HG03196 (cell line): ENCODE data around the gene VENTX.

Experiments
- ATAC-seq: cut with Tn5 transposase; IDR thresholded peaks from one replicate; pipeline ENCODE4 v1.9.1; 2021; ENCODE audit not compliant: unreplicated experiment

VENTX gene

DNA sequence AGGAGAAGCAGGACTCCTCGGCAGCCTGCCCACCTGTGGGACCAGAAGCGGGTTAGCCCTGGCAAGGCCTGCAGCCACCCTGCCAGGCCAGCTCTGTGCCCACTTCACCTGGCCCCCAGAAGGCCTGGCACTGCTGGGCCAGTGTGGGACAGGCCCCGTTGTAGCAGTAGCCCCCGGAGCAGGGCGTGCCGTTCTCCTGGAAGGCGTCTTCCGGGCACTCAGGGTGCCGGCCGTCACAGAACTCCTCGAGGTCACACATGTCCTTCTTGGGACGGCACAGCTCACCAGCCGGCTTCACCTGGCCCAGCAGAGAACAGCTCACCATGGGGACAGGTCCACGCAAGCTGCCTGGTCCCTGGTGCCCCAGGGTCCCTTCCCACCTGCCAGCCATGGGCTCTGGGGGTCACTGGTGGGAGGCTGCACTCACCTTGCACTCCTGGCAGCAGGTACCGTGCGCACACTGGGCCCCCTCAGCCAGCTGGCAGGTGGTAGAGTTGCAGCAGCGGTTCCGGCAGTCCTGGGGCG lies 33.2 kb downstream of the VENTX start:
- ATAC-seq = no peak

DNA sequence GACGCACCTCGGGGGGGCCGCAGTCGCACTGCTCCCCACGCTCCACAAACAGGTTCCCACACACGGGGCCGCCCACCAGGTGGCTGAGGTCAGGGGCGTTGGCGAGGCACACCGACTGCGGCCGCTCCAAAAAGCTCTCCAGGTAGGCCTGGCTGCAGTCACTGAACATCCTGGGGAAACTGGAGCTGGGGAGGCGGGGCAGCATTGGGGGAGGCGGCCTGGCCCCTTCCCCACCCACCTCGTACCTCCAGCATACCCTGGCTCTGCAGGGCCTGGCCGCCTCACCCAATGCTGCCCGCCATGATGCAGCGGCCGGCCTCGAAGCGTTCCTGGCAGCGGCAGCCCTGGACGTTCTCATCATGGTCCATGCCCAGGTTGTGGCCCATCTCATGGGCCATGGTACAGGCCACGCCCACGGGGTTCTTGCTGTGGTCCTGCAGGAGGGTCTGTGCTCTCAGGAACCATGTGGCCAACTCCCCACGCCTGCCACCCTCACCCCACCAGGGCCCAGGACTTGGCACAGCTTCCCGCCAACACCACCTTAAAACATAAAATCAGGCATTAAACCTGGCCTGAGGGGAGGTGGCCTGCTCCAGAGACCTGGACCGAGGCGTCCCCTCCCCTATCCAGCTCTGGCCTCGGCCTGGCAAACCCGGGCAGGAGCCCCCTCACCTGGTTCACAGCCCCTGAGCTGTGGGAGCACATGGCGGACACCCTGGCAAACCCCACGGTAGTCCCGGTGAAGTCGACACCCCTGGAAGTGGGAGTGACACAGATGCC lies 34.1 kb downstream of the VENTX start:
- ATAC-seq = no peak

DNA sequence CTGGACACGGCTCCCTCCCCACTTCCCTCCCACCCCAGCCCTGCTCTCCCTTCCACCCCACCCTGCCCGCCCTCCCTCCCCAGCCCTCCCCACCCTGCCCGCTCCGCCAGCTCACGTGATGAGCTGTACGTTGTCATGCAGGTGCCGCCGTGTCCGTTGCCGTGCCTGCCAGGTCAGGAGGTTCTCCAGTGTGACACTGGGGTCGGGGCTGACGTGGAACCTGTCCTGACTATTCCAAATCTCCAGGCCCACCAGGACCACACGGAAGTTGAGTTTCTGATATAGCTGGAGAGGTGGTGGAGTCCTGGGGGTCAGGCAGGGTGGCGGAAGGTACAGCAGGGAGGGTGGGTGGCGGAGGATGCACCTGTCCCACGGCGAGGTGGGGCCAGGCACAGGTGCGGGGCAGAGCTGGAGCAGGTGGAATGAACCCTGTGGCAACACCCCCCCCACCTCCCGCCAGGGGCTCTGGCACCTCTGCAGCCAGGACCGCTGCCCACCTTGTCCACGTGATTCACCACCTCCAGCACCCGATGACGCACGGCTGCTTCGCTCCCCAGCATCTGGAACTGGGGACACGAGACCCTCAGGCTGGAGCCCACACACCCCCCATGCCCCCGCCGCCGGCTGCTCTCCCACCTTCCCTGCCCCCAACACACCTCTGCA lies 34.8 kb downstream of the VENTX start:
- no peak for ATAC-seq

DNA sequence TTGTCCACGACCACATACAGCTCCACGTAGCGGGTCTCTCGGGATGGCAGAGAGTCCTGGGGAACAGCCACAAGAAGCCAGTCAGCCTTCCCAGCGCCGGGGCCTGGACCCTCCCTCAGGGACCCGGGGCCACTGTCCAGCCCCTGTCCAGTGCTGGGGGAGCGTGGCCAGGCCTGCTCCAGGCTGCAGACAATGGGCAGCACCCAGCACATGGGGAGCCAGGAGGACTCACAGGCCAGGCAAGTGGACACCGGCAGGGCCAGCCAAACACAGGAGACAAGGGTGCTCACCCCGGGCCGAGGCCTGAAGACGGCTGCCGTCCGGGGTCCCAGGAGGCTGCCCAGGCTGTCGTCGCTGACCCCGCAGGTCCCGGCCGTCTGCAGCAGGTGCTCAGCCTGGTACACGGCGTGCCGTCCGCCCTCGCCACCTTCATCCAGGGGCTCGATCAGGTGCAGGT lies 35.3 kb downstream of the VENTX start:
- no peak for ATAC-seq

DNA sequence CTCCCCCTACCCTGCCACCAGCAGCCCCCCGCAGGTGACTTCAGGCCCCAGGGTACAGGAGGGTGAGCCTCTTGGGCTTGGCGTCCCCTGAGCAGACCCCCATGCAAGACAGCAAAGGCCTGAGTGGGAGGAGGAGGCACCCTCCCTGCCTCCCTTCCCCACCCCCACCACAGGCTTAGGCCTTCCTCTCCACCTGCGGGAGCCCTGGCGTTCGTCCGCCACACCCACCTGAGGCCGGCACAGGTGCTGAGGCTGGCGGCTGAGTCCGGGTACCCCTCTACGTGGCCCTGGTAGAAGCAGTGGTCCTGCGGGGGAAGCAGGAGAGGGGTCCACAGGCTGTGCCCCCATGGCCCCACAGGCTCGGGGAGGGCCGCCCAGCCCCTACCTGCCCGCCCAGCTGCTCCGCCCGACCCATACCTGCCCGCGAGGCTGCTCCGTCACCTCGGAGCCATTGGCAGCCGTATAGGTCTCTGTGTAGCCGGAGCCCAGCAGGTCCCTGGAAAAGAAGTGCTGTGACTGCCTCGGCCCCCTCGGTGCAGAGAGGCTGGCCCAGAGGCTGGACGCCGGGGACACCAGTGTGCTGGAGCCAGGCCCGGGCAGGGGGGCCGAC lies 36.0 kb downstream of the VENTX start:
- no peak for ATAC-seq

DNA sequence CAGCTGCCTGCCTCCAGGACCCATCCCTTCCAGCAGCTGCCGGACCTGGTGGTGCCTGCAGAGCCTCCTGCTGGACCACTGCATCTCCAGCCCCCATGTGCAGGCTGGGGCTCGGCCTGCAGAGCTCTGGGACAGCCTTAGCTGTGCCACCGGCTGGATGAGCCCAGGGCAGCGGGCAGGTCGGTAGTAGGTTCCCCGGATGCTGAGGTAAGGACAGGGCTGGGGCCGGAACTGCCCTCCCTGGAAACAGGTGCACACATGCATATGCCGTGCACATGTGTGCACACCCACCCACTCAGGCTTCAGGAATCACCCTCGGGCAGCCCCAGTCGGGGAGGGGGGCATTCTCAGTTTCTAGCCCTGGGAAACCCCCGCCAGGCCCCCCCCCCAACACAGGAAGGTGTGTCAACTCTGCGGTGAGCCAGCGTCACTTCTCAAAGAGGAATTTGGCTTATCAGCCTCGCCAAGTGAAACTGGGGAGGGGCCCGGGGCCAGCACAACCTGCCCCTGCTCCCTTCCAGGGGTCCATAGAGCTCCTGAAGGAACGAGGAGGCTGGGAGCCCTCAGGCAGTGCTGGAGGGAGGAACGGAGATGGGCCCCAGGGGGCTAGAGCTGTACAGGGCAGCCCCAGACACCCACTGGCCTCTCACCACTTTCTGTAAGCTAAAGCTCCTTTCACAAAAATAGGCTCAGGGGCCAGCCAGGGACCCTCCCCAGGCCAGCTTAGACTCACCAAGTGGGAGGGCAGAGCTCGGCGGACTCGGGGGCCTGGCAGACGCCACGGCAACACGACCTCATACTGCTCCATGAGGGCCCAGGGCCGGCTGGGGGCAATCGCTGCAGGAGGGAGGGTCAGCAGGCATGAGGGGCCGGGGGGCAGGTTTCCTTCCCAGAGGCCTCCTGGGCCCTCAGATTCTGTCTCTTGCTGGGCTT lies 37.4 kb downstream of the VENTX start:
- peak; percentile 42 for ATAC-seq

DNA sequence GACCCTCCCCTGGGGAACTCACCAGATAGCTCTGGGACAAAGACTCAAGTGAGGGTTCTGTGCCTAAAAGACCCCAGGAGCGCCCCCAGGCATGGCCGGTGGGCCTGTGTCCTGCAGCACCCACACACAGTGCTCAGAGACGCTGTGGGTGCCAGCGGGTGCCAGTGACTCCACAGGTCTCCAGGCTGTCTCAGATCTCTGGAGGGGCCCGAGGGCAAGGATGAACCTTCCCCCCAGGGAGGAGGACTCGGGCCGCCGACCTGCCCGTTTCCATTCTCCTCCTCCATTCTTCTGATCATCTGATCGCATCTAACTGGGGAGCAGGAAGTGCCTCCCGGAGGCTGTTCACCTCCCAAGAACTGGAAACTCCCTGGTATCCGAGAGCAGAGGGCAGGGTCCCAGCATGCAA lies 38.0 kb downstream of the VENTX start:
- peak; percentile 35 for ATAC-seq

DNA sequence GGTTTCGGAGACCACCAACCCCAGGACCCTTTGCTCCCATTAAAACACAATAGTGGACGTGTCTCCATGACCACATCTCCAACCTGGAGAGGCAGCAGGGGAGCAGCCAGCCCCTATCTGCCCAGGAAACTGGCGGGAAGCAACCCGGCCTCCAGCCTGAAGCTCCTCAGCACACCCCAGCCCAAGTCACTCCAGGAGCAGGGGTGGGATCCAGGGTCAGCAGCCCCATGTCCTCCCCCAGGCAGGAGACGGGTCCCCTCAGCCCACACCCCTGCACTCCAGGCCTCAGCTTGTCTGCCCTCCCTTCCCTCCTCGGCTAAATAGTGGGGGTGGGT lies 38.4 kb downstream of the VENTX start:
- no peak for ATAC-seq

DNA sequence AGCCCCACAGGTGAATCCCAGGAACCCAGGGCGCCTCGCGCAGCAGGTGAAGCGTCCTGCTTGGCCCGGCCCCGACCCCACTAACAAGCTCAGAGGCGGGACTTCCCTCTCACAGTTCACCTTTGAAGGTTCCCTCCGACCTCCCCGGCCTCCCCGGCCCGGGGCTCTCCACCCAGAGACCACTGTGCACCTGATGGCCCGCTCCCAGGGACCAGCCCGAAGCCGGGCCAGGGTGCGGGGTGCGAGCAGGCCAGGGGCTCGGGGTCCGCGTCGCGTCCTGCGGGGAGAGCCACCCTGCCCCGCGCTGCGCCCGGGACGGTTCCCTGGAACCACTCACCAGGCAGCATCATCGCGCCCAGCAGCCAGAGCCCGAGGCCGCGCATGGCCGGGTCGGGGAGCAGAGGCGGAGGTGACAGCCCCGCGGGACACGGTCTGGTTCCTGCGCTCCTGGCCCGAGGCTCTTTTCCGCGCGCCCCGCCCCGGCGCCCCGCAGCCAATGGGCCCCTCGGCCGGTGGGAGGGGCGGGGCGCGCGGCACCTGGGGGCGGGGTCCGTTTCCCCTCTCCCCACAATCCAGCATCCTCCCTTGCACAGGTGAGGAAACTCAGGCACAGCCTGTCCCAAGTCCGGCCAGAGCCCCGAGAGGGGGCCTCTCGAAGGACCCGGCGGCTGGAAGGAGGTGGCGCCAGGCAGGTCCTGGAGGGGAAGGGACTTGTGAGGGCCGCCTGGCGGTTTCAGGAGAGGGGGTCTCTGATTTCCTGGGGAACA lies 39.0 kb downstream of the VENTX start, which contains the start of gene ADAM8:
TSS of gene ADAM8 (minus strand) at position 434 of the 767 bp plus-strand sequence. CDS start at position 383, 51 bp downstream.
- peak; percentile 30 for ATAC-seq

DNA sequence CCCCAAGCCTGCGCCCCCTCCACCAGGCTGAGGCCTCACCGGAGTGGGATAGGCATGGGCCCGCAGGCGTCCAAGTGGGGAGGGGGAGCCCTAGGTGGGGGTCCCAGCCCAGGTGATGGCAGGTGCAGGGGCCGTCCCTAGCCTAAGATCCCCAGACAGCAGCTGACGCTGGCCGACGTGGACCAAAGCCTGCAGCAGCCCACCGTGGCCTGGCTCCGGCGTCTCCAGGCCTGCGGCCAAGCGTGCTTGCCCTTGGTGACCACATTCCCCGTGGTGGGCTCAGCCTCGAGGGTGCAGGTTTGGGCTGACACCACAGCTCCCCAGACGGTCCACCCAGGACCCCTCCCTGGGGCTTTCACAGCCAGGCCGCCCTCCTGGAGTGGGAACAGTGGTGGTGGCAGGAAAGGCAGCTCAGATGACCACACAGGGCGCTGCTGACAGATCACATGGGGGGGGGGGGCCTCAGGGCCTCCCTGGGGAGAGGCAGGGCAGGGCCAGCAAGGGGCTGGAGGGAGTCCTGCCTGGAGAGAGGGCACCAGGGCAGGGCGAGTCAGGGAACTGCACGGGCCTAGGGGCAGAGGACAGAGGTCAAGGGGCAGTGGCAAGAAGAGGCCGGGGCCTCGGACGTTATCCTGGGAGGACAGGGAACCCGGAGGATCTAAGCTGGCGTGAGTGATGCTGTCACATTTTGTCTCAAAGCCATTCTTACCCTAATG lies 39.8 kb downstream of the VENTX start:
- no peak for ATAC-seq

DNA sequence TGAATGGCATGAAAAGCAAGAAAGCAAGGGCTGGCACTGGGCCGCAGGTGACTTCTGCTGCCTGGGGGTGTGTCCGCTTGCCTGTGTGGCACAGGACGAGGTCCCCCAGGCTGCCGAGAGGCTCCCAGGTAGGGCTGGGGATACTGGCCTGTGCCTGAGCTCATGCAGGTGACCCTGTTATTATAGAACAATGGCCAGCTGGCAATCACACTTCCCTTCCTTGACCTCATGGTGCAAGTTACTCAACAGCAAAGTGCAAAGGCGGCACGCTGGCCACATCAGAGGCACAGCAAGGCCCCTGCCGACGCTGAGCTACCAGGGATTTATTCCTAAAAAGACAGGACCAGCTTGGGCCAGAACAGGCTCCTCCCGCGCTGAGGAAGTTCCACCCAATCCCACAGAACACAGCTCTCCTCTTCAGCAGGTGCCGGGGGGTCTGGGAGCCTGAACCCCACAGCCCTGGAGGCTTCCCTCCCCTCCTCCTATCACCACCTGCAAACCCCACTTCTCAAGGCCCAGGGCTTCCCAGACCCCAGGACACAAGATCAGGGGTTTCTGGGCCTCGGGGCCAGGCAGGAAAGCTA lies 40.4 kb downstream of the VENTX start:
- no peak for ATAC-seq

DNA sequence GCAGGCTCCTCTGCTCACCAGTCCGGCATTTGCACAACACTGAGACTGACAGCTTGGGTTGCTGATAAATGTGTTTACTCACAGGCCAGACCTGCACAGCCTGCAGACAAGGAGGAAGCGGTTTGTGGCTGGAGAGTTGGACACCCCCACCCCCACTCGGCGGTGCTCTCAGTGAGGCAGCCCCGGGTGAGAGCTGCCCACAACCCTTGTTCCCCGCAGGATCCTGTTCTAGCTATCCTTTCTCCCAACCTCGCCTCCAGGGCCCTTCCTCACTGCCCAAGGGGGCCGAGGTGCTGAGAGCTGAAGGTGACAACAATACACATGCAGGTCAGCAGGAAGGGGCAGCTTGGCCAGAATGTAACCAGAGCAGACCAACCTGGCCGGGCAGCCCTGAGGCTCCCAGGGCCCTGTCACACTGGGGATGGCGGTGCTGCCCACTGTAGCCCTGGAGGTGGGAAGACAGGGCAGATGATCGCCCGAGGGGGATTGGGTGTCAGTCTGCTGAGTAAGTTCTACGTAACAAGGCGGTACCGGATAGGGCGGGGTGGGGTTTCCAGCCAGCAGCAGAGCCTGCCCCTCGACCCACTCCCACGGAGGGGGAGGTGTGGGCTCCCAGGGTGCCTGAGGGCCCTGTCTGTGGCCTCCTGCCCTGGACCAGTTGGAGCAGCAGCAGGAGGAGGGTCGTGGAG lies 41.1 kb downstream of the VENTX start:
- ATAC-seq = peak; percentile 42

DNA sequence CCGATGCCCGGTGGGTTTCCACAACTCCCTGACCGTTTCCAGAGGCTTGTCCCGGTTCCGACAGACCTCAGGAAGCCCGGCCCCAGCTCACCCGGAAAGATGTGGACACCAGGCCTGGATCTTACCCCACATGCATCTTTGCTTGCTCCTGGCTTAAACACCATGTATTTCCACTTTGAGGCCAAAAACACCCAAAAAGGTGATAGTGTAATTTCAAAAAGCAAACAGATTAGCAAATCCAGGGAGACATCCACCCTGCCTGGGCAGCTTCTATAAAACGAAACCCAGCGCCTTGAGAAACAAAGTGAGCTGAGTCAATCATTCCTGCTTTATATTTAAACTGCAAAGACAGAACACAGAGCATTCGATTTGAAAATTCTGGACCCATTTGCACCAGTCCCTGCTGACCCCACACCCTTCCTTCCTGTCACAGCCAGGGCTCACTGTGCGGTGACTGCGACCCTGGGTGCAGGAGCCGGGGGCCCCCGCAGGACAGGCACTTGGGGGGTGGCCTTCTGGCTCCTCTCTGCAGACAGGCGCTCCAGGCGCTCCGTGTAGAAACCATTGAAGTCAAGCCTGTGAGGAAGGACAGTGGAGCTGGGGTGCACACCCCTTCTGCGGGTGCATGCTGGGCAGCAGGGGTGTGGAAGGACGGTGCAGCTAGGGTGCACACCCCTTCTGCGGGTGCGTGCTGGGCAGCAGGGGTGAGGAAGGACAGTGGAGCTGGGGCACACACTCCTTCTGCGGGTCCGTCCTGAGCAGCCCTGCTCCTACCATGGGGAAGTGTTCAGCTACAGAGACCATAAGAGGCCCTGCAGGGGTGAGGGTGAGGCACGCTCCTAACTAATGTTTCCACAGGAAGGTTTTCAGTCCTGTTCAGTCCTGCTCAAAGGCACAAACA lies 41.9 kb downstream of the VENTX start:
- ATAC-seq = no peak

DNA sequence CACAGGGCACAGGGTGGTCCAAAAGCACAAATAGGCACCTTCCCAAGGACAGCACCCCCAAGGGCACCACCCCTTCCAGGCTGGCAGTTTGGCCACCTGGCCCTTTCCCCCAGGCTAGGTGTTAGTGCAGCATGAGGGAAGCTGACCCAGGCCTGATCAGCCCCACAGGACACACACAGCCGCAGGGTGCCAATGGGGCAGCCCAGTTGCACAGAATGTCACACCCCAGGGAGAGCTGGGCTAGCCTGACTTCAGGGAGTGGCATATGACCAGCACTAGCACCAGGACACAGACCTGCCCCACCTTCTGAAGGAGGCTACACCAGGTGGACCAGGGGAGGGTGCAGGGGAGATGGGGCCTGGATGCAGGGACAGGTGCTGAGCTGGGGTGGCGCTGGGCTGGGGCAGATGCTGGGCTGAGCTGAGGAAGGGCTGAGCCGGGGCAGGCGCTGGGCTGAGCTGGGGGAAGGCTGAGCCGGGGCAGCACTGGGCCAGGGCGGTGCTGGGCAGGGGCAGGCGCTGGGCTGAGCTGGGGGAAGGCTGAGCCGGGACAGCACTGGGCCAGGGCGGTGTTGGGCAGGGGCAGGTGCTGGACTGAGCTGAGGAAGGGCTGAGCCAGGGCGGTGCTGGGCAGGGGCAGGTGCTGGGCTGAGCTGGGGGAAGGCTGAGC lies 42.9 kb downstream of the VENTX start:
- ATAC-seq = no peak

DNA sequence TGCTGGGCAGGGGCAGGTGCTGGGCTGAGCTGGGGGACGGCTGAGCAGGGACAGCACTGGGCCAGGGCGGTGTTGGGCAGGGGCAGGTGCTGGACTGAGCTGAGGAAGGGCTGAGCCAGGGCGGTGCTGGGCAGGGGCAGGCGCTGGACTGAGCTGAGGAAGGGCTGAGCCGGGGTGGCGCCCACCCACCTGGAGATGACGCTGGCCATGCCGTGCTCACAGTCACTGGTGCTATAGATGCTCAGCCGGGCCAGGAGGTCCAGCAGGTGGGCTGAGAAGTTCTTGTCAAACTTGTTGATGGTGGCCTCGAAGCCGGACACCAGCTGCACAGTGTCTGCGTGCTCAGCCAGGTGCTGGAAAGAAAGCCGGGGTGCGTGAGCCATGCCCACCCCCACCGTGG lies 43.4 kb downstream of the VENTX start:
- ATAC-seq = no peak

DNA sequence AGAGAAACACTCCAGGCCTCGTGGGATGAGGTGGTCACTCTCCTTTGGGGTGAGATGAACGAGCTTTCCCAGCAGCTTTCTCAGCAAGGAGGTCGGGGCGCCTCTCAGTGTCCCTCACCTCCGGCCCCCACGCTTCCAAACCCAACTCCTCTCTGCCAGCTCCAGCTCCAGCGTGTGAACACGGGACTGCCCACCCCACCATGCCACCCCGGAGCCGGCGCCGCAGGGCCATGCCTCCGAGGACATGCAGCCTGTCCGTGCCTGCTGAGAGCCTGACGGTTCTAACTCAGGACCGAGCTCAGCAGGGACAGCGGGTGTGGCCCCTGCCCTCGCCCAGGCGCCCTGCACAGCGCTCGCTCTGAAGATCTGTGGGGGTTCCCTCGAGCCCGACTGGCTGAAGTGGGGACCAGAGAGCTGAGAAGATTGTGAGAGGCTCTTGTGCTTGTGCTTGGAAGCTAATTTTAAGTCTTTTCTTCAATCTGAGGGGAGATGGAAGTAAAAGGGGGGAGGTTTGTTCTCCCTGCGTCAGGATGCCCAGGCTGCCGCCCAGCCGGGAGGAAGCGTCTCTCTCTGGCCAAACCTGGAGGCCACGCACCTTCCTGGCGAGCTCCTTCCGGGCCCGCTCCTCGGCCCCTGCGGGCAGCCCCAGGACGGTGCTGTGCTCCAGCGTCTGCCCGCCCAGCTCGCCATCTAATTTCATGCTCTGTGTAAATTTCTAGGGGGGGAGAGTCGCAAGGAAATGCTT lies 44.1 kb downstream of the VENTX start:
- no peak for ATAC-seq
